Spleen (tissue), 7 donors: Measurements from ENCODE around the gene TENM4.

Source experiments
- CTCF ChIP-seq, 11 experiments: fragments of 200-600 bp in 7 of 11; fragments of 450-650 bp in 4 of 11; sonication (generic) in 4 of 11; IDR thresholded peaks in 8 of 11; conservative IDR thresholded peaks in 3 of 11; 1 replicate in 7 of 11; 2 replicates in 4 of 11; pipeline versions ENCODE4 v1.4.0 to v1.8.0; 2016 to 2021; ENCODE audit warnings: antibody characterized with exemption in 11 of 11, inconsistent platforms in 4 of 11, mild to moderate bottlenecking in 1 of 11
- POLR2A ChIP-seq, 3 donors: fragments of 450-650 bp; IDR thresholded peaks; one replicate each; pipeline ENCODE4 v1.5.1; 2017; ENCODE audit warnings: antibody characterized with exemption in 3 of 3, mild to moderate bottlenecking in 1 of 3
- donor health status: DM: no; HTN: no; CAD: no; lungs with moderate emphysema.
- donor health status: DM: no; HTN: no; CAD: no.
- donor health status: DM: no; HTN: no; CAD: no.

- TF ChIP-seq POLR2A (IDR thresholded peaks at IDR 0.05) (no peak), CTCF (IDR thresholded peaks at IDR 0.05 in 8 of 11, conservative IDR thresholded peaks at IDR 0.05 in 3 of 11) (no peak)
These were observed 782.6 kb downstream of the TENM4 start for GRCh38 chr11:78657968-78658839.
